ENCODE results near the gene TAT.

Gene TAT

GRCh38 chr16:71537643-71538042, 39.2 kb downstream of the TAT start:
- Histone ChIP-seq H3K9me3 (ENCODE audit: control insufficient read depth, insufficient read depth, low read depth, low read length) (no peaks in the 10 kb centered on the region), H3K27ac (ENCODE audit: low read depth, low read length) (no peak overlapping the region), H3K4me3 (ENCODE audit: low read depth, low read length) (no peak overlapping the region), H3K36me3 (ENCODE audit: control insufficient read depth, insufficient read depth, low read length) (no peaks in the 10 kb centered on the region), H3K27me3 (ENCODE audit: control insufficient read depth, insufficient read depth, low read length) (no peaks in the 10 kb centered on the region), H3K4me1 (ENCODE audit: control insufficient read depth, insufficient read depth, low read length) (no peaks in the 10 kb centered on the region), H3K9ac (ENCODE audit: low read length) (no peak overlapping the region)

GRCh38 chr16:71536752-71537499, 40.0 kb downstream of the TAT start:
- Histone ChIP-seq H3K9ac (ENCODE audit: low read length) (no peak overlapping the region), H3K4me3 (ENCODE audit: low read depth, low read length) (no peak overlapping the region)

GRCh38 chr16:71532366-71532765, 44.5 kb downstream of the TAT start:
- no peaks in the 10 kb centered on the region for H3K27me3 ChIP-seq (ENCODE audit: control insufficient read depth, insufficient read depth, low read length)
- no peak overlapping the region for H3K4me3 ChIP-seq (ENCODE audit: low read depth, low read length)
- H3K9ac ChIP-seq (ENCODE audit: low read length), result no peak overlapping the region
- no peaks in the 10 kb centered on the region for H3K9me3 ChIP-seq (ENCODE audit: control insufficient read depth, insufficient read depth, low read depth, low read length)
- H3K4me1 ChIP-seq (ENCODE audit: control insufficient read depth, insufficient read depth, low read length), result no peaks in the 10 kb centered on the region
- H3K27ac ChIP-seq (ENCODE audit: low read depth, low read length), result no peak overlapping the region
- H3K36me3 ChIP-seq (ENCODE audit: control insufficient read depth, insufficient read depth, low read length), result no peaks in the 10 kb centered on the region

More at GRCh38 chr16:71536752-71537499, 40.0 kb downstream of the TAT start:
- no peaks in the 10 kb centered on the region for H3K36me3 ChIP-seq (ENCODE audit: control insufficient read depth, insufficient read depth, low read length)
- no peaks in the 10 kb centered on the region for H3K4me1 ChIP-seq (ENCODE audit: control insufficient read depth, insufficient read depth, low read length)
- H3K27ac ChIP-seq (ENCODE audit: low read depth, low read length), result no peak overlapping the region
- H3K27me3 ChIP-seq (ENCODE audit: control insufficient read depth, insufficient read depth, low read length), result no peaks in the 10 kb centered on the region
- H3K9me3 ChIP-seq (ENCODE audit: control insufficient read depth, insufficient read depth, low read depth, low read length), result no peaks in the 10 kb centered on the region

GRCh38 chr16:71528863-71529262, 48.0 kb downstream of the TAT start:
- H3K4me3 ChIP-seq (ENCODE audit: low read depth, low read length), result no peak overlapping the region
- H3K27me3 ChIP-seq (ENCODE audit: control insufficient read depth, insufficient read depth, low read length), result no peaks in the 10 kb centered on the region; the same call in 1 of the 2 replicates
- no peak overlapping the region for H3K9ac ChIP-seq (ENCODE audit: low read length)
- H3K36me3 ChIP-seq (ENCODE audit: control insufficient read depth, insufficient read depth, low read length), result no peaks in the 10 kb centered on the region
- H3K4me1 ChIP-seq (ENCODE audit: control insufficient read depth, insufficient read depth, low read length), result peaks cover 28% of the 10 kb centered on the region
- H3K9me3 ChIP-seq (ENCODE audit: control insufficient read depth, insufficient read depth, low read depth, low read length), result no peaks in the 10 kb centered on the region
- no peak overlapping the region for H3K27ac ChIP-seq (ENCODE audit: low read depth, low read length)

GRCh38 chr16:71528257-71528656, 48.6 kb downstream of the TAT start:
- Histone ChIP-seq H3K9me3 (ENCODE audit: control insufficient read depth, insufficient read depth, low read depth, low read length) (no peaks in the 10 kb centered on the region), H3K4me3 (ENCODE audit: low read depth, low read length) (no peak overlapping the region), H3K27ac (ENCODE audit: low read depth, low read length) (no peak overlapping the region), H3K4me1 (ENCODE audit: control insufficient read depth, insufficient read depth, low read length) (peaks cover 28% of the 10 kb centered on the region), H3K9ac (ENCODE audit: low read length) (no peak overlapping the region), H3K36me3 (ENCODE audit: control insufficient read depth, insufficient read depth, low read length) (no peaks in the 10 kb centered on the region), H3K27me3 (ENCODE audit: control insufficient read depth, insufficient read depth, low read length) (no peaks in the 10 kb centered on the region; the same call in 1 of the 2 replicates)

GRCh38 chr16:71526111-71526631, 50.7 kb downstream of the TAT start, which contains the start of gene CHST4:
TSS of gene CHST4 (plus strand) at chr16:71526426. CDS start at chr16:71536678, 10,252 bp downstream.
- Histone ChIP-seq H3K27me3 (ENCODE audit: control insufficient read depth, insufficient read depth, low read length) (no peaks in the 10 kb centered on the region; the same call in 1 of the 2 replicates), H3K36me3 (ENCODE audit: control insufficient read depth, insufficient read depth, low read length) (no peaks in the 10 kb centered on the region), H3K4me1 (ENCODE audit: control insufficient read depth, insufficient read depth, low read length) (peaks cover 28% of the 10 kb centered on the region), H3K9me3 (ENCODE audit: control insufficient read depth, insufficient read depth, low read depth, low read length) (no peaks in the 10 kb centered on the region), H3K27ac (ENCODE audit: low read depth, low read length) (peak within 1 kb of the TSS; percentile 89), H3K9ac (ENCODE audit: low read length) (peak within 1 kb of the TSS; percentile 53), H3K4me3 (ENCODE audit: low read depth, low read length) (peak within 1 kb of the TSS; percentile 52)

GRCh38 chr16:71524566-71525553, 52.0 kb downstream of the TAT start:
- Histone ChIP-seq H3K4me3 (ENCODE audit: low read depth, low read length) (peak overlapping the region; percentile 52), H3K27me3 (ENCODE audit: control insufficient read depth, insufficient read depth, low read length) (no peaks in the 10 kb centered on the region; the same call in 1 of the 2 replicates), H3K9ac (ENCODE audit: low read length) (no peak overlapping the region), H3K4me1 (ENCODE audit: control insufficient read depth, insufficient read depth, low read length) (peaks cover 28% of the 10 kb centered on the region), H3K36me3 (ENCODE audit: control insufficient read depth, insufficient read depth, low read length) (no peaks in the 10 kb centered on the region), H3K27ac (ENCODE audit: low read depth, low read length) (peak overlapping the region; percentile 89; the same call in 1 of the 2 replicates), H3K9me3 (ENCODE audit: control insufficient read depth, insufficient read depth, low read depth, low read length) (no peaks in the 10 kb centered on the region)

GRCh38 chr16:71520550-71520949, 56.3 kb downstream of the TAT start:
- H3K4me1 ChIP-seq (ENCODE audit: control insufficient read depth, insufficient read depth, low read length), result peaks cover 14% of the 10 kb centered on the region
- H3K27me3 ChIP-seq (ENCODE audit: control insufficient read depth, insufficient read depth, low read length), result no peaks in the 10 kb centered on the region; the same call in 1 of the 2 replicates
- no peak overlapping the region for H3K9ac ChIP-seq (ENCODE audit: low read length)
- no peaks in the 10 kb centered on the region for H3K9me3 ChIP-seq (ENCODE audit: control insufficient read depth, insufficient read depth, low read depth, low read length)
- H3K4me3 ChIP-seq (ENCODE audit: low read depth, low read length), result no peak overlapping the region
- H3K27ac ChIP-seq (ENCODE audit: low read depth, low read length), result no peak overlapping the region
- no peaks in the 10 kb centered on the region for H3K36me3 ChIP-seq (ENCODE audit: control insufficient read depth, insufficient read depth, low read length)

Measured in HUES6 (cell line).